Germinal center (tissue), 1 donor: Measurements from ENCODE around the gene CCDC148.

Source experiments
- DNase-seq: peaks from one replicate; pipeline ENCODE4 v3.0.0; 2012; ENCODE audit warnings: mixed read lengths, low spot score

The CCDC148 gene

DNA sequence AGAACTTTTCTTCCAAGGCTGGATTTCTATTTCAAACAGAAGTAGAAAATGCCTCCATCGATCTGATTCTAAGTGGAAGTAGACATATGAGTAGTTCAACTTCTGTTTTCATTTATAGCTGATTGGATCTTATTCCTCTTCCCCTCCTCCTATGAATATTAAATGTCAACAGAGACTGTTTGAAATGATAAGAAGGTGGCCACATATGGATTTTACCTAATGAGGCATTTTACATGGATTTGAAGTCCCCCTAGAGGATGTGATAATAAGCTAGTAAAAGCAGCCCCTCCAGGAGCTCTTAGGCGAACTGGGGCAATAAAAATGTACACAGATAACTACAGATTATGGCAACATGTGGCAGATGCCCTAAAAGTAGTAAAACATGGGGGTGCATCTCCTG lies 283.8 kb downstream of the CCDC148 start:
- no peak for DNase-seq

DNA sequence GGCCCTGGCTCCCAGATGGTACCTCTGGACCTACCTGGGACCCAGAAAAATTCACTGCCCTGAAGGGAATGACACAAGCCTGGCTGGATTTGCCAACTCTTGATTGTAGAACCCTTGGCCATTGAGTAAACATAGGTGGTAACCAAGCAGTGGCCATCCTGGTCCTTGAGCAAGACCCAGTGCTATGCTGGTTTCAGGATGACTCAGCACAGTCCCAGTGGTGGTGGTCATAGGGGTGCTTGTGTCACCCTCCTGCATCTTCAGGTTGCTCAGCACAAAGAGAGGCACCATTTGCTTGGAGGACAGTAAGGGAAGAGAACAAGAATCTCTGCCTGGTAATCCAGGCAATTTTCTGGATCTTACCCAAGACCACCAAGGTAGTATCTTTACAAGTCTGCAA lies 302.0 kb downstream of the CCDC148 start:
- no peak for DNase-seq

DNA sequence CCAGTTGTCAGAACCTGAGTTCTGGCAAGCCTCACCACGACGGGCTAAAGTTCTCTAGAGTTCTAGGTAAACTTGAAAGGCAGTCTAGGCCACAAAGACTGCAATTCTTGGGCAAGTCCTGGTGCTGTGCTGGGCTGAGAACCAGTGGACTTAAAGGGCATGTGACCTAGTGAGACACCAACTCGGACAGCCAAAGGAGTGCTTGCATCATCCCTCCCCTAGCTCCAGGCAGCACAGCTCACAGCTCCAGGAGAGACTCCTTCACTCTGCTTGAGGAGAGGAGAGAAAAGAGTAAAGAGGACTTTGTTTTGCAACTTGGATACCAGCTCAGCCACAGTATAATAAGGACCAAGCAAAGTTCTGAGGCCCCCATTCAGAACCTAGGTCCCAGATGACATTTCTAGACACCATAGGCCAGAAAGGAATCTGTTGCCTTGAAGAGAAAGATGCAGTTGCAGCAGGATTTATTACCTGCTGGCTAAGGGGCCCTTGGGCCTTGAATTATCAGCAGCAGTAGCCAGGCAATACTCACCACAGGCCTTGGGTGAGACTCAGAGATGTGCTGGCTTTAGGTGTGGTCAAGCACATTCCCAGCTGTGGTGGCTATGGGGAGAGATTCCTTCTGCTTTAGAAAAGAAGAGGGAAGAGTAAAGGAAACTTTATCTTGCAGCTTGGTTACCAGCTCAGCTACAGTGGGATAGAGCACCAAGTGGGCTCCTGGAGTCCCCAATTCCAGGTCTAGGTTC lies 303.1 kb downstream of the CCDC148 start:
- DNase-seq: no peak

DNA sequence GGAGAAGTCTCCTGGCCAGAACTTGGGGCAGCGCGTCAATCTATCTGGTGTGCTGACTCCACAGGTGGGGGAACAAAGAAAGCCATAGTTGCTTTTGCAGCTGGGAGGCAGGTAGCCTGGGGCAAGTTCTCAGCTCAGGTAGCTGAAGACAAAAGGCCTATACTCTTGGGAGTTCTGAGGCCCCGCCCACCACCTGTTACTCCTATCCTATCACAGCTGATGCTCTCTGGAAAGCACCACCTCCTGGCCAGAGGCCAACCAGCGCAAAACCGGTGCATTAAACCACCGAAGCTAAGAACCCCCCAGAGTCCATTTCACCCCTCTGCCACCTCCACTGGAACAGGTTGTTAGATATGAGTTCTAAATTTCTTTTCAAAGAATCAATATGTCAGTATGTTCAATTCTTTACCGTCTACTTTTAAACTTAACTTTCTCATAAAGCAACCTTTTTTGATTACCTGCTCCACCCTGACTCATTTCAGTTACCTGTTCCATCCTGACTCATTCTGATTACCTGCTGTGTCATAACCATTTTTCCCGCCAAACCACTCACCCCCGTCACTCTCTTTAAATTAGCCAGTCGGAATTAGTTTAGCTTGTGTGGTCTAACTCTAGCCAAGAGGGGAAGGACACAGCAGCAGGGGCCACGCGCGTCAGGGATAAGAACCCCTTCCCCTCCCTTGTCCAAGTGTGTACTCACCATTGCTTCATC lies 311.5 kb downstream of the CCDC148 start:
- no peak for DNase-seq

DNA sequence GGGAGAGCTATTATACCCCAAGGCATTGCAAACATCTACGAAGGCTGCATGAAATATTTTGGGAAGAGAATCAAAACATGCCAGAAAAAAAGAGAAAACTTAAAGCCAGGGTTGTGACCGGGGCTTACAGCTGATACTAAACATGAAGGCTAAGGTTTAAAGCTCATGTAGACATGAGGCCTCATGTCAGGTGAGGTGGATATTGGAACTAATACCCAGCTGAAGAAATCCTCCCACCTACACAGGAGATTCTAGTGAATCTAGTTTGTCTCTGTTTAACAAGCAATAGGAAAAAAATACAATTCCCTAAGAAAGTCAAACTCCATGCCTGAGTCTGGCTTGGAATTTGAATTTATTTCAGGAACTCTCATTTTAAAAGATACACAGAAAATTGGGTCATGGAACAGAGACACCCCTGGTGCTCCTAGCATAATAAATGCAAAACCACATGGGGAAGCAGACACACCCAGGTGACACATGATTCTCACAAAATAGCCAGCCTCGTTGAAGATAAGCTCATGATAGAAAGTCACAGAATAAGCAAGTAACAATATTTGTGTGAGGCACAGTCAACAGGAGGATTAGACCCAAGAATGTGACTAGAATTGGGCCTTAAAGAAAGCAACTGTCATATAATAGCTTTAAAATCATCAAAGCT lies 312.7 kb downstream of the CCDC148 start:
- no peak for DNase-seq

DNA sequence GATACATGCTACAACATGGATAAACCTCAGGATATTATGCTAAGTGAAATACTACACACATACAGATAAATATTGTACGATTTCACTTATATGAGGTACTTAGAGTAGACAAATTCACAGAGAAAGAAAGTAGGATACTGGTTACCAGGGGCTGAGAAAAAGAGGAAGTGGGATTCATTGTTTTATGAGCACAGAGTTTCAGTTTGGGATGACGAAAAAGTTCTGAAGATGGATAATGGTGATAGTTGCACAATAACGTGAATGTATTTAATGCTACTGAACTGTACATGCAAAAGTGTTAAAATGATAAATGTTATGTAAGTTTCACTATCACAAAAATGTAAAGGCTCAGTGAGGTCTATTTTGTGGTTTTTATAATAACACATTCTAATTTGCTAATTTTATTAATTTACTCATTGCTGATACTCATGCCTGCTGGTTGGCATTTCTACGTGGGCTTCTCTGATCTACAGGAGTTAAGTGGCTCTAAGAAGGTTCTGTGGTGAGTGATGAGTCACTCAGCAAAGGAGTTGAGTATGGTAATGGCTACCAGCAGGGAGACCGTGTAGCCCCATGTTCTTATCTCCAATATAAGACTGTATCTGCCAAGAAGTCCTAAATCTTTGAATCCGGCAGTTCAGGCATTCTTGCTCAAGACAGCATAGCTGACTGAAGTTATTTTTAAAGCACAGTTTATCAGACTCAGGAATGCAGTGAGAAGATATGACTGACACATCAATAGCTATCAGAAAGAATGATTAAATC lies 313.8 kb downstream of the CCDC148 start:
- no peak for DNase-seq

DNA sequence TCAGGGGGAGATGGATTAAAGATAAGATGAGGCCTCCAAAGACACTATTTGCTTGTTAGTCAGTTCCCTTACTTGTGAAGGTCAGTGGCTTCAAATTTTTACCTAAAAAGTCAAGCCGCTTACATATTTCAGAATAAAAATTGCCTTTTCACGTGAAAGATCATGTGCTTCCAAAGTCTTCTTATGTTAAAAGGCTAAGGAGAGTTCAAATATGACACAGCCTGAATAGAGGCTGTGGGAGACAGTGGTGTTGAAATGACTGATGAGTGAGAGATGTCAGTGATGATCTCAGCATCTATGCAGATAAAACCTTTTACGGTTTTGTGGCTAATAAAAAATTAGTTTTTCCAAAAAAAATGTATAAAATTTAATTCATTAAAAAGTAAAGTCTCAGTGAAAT lies 314.4 kb downstream of the CCDC148 start:
- DNase-seq: no peak

DNA sequence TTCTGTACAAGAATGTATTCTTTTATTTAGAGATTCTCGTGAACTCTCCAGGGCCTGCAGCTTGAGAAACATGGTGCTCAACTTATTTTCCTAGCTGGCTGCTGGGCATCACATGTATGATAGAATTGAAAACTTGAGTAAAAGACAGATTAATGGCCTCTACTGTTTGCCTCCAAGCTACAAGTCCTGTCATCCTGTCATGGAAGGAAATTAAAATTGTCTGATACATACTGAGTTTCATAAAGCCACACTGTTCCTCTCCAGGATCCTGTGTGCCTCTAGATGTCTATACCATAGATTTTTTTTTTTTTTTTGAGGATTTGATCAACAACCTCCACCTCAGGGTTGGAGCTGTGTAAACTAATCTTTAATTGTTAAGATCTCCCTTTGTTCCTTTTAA lies 316.4 kb downstream of the CCDC148 start:
- no peak for DNase-seq

DNA sequence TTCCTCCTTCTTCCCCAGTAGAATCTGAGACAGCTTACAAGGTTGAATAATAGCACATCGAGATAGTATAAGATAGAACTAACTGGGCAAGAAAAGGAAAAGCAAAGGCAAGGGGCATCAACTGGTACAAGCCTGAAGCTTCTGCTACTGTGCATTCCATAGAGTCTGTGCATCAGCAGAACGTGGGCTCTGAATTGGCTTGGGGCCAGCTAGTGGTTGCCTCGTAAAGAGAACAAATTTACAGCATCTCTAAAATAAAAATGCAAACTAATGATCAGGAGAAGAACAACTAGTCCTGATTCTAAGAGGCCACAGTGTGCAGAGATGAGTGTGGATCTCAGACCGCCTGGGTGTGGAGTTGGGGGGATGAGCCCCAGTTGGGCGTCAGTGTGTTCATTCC lies 318.3 kb downstream of the CCDC148 start:
- DNase-seq: no peak

DNA sequence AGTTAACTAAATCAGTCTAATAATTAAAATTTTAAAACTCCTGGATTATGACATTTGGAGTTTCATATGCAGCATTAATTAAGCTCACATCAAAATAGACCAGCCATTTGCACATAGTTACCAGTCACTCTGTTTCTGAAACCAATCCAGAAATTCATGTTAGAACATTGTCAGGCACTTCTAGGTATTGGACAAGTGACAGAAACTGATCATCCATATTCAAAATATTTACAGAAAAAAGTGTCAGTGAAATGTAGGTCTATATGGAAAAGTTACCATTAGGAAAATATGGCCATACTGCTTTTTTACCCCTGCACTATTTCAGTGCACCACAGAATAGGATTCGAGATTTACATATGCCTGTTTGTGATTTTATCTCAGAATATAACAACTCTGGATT lies 321.5 kb downstream of the CCDC148 start:
- no peak for DNase-seq

DNA sequence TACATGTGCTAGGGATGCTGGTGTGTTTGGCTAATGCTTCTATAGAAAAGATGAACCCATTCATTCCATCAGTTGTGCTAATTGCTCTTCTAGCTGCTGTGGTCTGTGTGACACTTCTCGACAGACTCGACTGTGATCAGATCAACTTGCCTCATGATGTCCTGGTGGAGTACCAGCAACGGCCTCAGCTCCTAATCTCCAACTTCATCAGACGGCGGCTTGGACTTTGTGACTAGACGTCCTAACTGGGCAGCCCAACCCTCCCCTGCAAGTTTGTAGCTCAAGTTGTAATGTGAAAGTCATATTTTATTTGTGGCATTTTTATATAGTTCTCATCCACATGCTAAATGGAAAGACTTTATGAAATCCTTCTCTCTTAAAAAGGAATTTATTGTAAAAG lies 321.9 kb downstream of the CCDC148 start:
- no peak for DNase-seq

DNA sequence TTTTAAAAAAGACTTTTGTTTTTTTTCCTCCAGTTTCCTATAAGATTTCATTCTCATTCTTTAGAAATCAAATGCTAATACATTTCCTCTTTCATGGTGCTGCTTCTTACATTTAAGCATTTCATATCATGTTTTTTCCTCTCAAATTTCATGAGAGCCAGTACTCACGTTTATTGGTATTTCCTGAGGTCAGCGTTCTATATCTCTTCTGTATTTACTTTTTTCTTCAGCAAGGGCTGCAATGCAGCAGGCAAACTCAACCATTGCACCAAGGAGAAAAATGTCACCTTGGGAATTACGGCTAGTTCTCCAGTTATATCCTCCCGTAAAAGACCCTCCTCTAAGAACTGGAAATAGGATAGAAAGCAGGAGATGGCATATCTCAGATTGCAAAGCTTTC lies 322.5 kb downstream of the CCDC148 start:
- no peak for DNase-seq

DNA sequence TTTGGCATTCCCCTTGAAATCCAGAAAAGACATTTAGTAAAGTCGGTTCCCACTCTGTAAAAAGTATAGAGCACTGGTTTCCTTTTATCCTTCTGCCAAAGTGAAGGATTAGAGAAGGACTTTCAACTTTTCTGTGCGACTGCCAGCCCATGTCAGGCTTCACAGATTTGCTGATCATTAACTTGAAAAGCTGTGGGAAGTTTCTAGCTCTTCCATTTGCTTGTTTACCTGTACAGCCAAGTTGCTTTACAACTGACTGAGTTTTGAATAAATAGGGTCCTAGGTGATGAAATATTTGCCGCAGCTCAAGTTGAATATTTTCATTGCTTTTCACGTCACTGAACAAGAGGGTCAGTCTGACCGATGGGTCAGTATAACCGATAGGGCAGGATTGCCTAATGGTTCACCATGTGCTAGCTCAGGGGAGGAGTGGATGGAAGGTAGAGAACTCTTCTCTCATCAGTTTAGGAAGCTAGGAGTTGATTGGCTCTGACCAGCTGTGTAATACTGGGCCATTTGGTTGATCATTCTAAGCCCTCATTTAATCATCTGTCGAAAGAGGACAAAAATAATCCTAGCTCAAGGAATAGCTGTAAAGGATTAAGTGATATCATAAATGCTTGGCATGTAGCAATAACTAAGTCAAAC lies 324.5 kb downstream of the CCDC148 start:
- DNase-seq: no peak

DNA sequence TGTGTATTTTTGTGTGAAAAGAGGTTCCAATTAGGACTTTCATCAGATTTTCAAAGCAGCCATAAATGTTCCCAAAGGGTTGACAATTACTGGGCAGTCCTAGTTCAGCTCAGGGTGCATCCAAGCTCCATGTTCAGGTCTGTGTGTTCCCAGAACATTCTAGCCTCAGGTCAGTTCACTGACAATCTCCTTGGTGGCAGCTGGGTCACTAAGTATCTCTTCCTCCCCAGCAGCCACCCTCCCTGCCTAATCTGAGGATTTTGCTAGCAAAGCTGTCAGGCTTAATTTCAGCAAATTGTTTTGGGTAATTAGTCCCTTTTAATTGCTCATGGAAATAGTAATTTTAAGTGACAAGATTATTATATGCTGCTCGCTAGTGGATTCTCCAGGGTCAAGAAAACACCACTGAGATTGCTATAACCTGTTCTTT lies 325.1 kb downstream of the CCDC148 start:
- no peak for DNase-seq

DNA sequence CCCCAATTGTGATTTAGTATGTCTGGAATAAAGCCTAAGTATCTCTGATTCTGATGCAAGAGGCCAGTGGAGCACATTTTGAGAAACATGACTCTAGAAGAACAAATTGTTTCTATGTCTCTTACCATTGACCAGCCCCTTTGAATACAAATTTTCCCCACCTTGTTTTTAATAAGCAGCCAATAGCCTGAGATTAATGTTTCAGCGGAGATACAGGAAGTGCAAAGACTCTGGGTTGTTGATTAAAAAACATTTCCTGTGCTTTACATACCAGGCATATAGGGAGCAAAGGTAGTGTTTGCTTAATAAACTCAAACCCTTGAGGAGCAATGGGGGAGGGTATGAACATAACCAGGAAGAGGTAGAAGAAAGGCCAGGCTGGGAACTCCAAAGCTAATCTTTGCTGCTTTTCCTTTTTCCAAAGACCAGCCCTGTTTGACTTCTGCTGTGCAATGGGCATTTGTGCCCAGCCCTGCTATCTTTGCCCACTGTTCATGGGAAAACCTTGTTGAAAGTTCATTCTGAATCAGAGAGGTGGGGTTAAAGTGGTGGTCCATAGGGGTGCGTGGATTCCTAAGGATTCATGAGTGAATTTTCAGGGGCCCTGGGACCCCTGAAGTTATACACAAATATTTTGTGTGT lies 325.6 kb downstream of the CCDC148 start:
- DNase-seq: no peak

DNA sequence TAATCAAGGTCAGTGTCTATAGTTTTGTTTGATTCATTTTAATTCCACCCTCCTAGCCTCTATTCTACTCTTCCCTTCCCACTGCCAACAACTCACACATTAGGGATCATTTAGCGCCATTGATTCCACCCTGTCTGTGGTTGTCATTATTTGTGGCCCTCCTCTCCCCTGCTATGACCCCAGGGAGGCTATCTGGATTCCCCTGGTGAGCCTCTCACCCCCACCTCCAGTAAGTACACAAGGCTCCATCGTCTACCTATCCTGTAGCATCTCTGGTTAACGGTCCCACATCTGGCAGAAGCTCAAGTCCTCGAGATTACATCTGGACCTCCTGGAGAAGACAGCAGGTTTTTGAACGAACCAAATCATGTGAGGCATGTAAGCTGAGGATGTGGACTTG lies 327.5 kb downstream of the CCDC148 start:
- DNase-seq: no peak

DNA sequence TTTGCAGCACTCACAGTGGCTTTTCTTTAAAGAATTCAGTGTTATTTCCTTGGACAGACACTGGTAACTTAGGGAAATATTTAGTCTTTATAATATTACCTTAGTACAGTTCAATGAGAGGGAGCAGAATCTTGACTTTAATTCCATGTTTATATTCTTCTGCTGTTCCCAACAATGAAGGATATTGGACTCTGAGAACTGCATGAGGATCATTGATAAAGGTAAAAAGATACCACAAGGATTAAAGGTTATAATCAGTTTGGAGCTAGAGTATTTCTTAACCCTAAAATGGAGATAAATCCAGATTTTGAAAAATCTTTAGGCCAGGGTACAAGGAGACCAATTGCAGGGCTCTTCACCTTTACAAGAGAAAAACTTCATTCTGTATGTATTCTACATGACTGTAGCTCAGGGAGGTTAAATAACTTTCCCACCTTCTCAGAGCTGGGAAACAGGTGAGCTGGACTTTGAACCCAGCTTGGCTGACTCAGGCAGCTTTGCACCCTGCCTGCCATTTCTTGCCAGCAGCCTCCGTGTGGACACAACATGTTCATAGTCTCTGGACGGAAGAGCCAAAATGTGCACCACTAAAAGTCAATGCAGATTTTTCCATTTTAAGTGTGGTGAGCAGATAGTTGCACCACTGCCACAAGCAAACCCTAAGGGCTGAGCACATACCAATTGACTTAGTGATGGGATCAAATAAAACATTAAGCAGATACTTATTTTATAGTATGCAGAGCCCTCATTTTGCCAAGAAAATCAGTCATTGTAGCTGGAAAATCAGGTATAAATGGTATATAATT lies 328.2 kb downstream of the CCDC148 start:
- DNase-seq: no peak

DNA sequence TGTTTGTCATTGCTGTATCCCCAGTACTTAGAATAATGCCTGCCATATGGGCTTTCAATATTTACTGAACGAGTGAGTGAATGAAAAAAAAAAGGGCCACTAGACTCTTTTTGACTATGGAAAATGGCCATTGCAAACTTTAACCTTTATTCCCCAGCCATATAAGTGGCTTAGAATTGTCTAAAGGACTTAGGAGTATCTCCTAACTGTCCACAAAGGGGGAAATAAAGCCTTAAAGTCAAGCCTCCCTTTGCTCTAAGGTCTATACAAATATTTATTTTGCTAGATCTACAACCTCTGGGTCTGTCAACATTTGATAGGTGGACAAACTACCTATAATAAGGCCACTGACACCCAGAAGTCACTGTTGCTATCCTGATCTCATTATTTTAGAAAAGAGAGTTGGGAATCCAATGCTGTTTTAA lies 329.2 kb downstream of the CCDC148 start:
- DNase-seq: no peak

DNA sequence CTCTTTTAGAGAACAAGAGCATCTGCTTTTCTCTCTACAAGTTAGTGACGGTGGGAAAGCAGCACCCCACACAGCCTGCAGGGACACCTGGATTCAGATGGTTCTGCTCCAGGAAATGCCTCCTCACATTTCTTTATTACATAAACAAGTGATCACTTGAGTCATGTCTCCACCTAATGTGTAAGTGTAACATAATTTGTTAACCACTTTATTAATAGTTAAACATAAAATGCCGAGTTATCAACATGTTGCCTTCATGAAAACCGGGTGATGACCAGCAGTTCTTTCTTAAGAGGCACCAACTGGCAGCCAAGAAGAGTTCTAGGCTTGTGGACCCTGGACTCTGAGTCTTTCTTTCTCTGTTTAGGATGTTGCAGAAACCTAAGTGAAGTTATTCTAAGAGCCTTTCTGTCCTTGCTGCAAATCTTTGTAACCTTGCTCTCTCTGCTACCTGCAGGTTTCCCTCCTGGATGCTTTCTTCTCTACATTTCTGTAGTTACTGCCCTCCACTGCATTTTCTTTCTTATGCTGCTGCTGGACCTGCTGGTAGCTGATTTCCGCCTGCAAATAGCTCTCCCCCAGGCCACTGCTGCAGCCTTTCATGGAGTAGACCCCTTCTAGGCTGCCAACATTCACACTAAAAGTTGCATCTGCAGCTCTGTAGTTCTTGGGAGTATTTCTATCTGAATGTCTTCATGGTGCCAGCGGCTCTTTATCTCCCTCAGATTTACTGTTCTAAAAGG lies 330.6 kb downstream of the CCDC148 start:
- no peak for DNase-seq

DNA sequence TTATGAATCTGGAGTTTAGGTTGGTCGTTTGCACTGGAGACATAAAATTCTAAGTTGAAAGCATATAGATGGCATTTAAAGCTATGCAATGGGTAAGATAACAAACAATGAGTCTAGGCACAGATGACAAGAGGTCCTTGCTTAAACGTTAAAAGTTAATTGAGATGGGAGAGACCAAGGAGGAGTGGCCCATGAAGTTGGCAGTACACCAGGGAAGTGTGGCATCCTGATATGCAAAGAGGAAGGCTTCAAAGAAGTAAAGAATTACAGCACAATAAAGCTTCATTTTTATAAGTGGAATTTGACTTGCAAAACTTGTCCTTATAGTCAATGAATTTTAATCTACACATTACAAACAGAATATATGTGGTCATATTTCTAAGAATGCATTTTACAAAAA lies 331.7 kb downstream of the CCDC148 start:
- DNase-seq: no peak
